Lung microvascular endothelial cell (primary cell): ENCODE data around the gene SH3GL1. TPM values are rescaled to one million over a fixed set of nuclear protein-coding genes. Genes with fewer than 3 reads are reported as not detected.

Experiments
- DNase-seq, 2 donors: peaks; one replicate each; pipeline versions ENCODE4 v3.0.0 to v3.0.0-alpha.2; 2010; ENCODE audit warnings: low read depth in 2 of 2
- total RNA-seq: library from RNA; depleted of rRNA; stranded (reverse); fragments of >200 nt; gene quantifications from 2 replicates; pipeline ENCODE4 v1.2.1, GENCODE V29; 2014

The SH3GL1 gene
- total RNA-seq, 1 donor from 2014 or later, result 41.9 TPM

DNA sequence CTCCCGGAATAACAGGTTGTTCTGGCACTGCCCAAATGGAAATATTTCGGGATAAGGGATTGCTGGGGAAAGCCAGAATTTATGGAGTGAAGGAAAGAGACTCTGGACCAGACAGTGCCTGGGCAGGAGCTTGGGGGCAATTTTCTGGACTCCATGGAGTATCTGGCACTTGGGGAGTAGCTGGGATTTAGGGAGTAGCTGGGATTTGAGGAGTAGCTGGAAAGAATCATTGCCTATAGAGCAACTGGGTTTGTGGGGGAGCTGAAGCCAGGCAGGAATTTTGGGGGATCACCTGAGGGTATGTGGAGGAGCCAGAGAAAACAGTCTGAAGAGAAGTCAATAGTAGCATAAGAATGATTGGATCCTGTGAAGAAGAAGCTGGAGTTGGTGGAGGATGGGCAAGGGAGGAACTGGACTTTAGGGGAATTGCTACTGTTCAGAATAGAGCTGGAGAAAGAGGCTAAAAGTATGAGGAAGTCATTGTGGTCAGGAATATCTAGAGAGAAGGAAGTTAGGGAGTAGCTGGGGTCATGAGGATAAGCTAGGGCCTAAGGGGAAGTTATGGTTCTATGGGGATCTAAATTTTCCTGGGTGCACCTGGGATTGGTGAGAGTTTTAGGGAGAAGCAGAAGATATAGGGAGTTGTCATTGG, 81.2 kb downstream of the SH3GL1 start:
- DNase-seq, result no peak

DNA sequence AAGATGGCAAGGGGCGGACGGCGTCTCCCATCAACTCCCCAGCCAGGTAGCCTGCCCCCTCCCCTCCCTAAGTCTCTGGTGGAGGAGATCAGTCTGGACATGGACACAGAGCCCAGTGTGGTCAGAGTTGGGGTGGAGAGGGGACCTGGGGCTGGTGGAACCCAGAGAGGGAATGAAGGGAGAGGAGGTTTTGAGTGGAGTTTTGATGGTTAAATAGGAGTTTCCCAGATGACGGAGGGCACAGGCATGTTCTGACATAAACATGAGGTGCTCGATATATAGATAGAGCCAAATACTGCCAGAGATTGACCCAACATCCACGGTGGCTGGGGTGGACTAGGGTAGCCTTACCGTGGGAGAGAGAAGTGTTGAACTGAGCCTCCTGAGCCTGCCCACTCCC, 81.9 kb downstream of the SH3GL1 start:
- DNase-seq, result no peak

DNA sequence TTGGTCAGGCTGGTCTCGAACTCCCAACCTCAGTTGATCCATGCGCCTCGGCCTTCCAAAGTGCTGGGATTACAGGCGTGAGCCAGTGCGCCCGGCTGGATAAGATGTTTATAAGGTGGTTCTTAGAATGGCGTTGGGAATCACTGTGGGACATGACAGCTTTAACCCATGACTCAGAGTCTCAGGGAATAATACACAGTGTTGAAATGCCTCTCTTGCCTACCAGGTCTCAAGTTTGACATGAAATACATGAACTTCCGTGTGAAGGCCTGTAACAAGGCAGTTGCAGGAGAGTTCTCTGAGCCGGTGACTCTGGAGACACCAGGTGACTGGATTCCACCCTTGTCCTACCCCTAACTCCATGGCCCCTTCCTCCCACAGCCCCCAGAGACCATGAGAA, 83.4 kb downstream of the SH3GL1 start:
- DNase-seq, result no peak

DNA sequence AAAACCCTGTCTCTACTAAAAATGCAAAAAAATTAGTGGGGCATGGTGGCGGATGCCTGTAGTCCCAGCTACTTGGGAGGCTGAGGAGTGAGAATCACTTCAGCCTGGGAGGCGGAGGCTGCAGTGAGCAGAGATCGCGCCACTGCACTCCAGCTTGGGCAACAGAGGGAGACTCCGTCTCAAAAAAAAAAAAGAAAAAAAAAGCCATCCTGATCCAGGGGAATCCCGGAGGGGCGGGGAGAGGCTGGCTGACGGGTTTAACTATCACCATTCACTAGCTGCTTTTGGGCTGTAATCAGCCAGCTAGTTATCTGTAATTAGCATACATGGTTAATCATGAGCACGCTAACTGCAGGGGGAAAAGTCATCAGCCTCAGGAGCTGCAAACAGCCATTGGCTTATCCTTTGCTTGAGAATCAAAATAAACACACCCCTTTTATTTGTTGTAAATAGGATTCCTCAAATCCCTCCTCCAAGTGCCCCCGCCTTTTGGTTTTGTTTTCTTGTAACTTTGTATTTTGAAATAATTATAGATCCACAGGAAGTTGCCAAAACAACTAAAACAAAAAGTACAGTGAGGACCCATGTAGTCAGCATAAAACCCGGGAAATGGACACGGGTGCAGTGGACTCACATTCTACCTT, 86.4 kb downstream of the SH3GL1 start:
- no peak for DNase-seq

Other genes starting within 250 kb of the SH3GL1 start
- not detected in 2 replicates for gene CREB3L3, start 246.9 kb downstream of the SH3GL1 start, total RNA-seq
- gene SIRT6, start 218.0 kb downstream of the SH3GL1 start, total RNA-seq, result 6.5 and 7.7 TPM in 2 replicates
- gene ANKRD24, start 217.9 kb downstream of the SH3GL1 start, total RNA-seq, result 0.22 and 0.40 TPM in 2 replicates
- gene EBI3, start 171.0 kb downstream of the SH3GL1 start, total RNA-seq, result 0.44 and 0.60 TPM in 2 replicates
- gene YJU2, start 153.5 kb downstream of the SH3GL1 start, total RNA-seq, result 12.4 and 17.9 TPM in 2 replicates
- gene SHD, start 121.3 kb downstream of the SH3GL1 start, total RNA-seq, result not detected in 2 replicates
- gene TMIGD2, start 98.2 kb downstream of the SH3GL1 start, total RNA-seq, result not detected in 2 replicates
- 2.2 and 10.2 TPM in 2 replicates for gene FSD1, start 95.9 kb downstream of the SH3GL1 start, total RNA-seq
- gene STAP2, start 61.7 kb downstream of the SH3GL1 start, total RNA-seq, result 28.8 and 36.1 TPM in 2 replicates
- 5.2 and 7.7 TPM in 2 replicates for gene MPND, start 57.0 kb downstream of the SH3GL1 start, total RNA-seq
- gene CHAF1A, start 2.1 kb upstream of the SH3GL1 start, total RNA-seq, result 3.6 and 7.8 TPM in 2 replicates
- 81.9 and 99.8 TPM in 2 replicates for gene UBXN6, start 57.2 kb upstream of the SH3GL1 start, total RNA-seq
- gene HDGFL2, start 71.8 kb upstream of the SH3GL1 start, total RNA-seq, result 38.5 and 39.0 TPM in 2 replicates
- gene PLIN4, start 117.9 kb upstream of the SH3GL1 start, total RNA-seq, result 0.65 and 2.0 TPM in 2 replicates
- gene PLIN5, start 134.7 kb upstream of the SH3GL1 start, total RNA-seq, result 4.6 and 23.2 TPM in 2 replicates
- gene LRG1, start 139.5 kb upstream of the SH3GL1 start, total RNA-seq, result 0.87 and 1.6 TPM in 2 replicates
- 18.1 and 50.6 TPM in 2 replicates for gene SEMA6B, start 159.1 kb upstream of the SH3GL1 start, total RNA-seq
- gene TNFAIP8L1, start 239.0 kb upstream of the SH3GL1 start, total RNA-seq, result 53.2 and 69.4 TPM in 2 replicates